K562 (cell line): ENCODE results near the gene GPX1.

Source experiments
- CTCF ChIP-seq, 3 experiments: IDR thresholded peaks in 2 of 3; conservative IDR thresholded peaks in 1 of 3; 2 replicates each; pipeline ENCODE4 v1.5.1; 2011 to 2012; ENCODE audit warnings: low read length in 3 of 3, mild to moderate bottlenecking in 3 of 3, control low read depth in 2 of 3, improper control_type of control experiment in 1 of 3, inconsistent platforms in 1 of 3, low read depth in 1 of 3, mixed read lengths in 1 of 3, moderate library complexity in 1 of 3; ENCODE audit not compliant: insufficient read depth in 2 of 3
- POLR2A ChIP-seq: fragments of 450-650 bp; conservative IDR thresholded peaks from 2 replicates; pipeline ENCODE4 v1.6.1; 2016
- RFX1 ChIP-seq: fragments of 450-650 bp; IDR thresholded peaks from 2 replicates; pipeline ENCODE4 v1.6.1; 2016; ENCODE audit warnings: mild to moderate bottlenecking, moderate library complexity
- TRIM24 ChIP-seq, 2 experiments: fragments of 450-650 bp; IDR thresholded peaks; 2 replicates each; pipeline ENCODE4 v1.6.1; 2016
- ZFP36 ChIP-seq: fragments of 150-350 bp; IDR thresholded peaks from 2 replicates; pipeline ENCODE4 v1.6.1; 2018; ENCODE audit warnings: low read length, low read depth; ENCODE audit not compliant: partially characterized antibody

DNA sequence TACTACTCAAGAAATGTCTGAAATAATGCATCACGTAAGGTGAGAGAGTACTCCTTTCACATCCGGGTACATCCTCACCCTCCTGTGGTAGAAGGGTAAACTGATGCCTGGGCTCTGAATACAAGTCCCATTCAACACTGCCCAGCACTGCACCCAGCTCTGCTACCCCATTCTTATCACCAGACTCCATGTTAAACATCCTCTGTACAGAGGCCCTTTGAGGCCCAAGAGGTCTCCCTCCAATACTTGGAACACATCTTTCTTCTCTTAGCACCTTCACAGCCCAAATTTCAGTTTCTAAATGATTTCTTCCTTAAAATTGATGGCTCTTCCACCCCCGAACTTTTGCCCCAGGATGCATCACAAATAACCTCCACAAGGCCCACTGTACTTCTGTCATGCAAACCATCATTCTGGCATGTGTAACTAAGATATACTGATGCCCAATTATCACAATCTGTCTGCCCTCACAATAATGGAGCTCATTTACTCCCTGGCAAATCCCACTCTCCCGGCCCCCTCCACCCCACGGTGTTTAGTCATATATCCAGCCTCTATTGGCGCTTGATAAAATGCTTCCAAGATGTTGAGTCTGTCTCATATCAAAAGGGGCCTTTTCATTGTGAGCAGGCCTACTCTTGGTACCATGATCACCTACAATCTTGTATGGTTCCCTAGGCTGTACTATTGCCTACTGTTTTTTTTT is 12.6 kb upstream of the GPX1 start:
- TF ChIP-seq POLR2A (no peak), CTCF (IDR thresholded peaks at IDR 0.05 in 2 of 3, conservative IDR thresholded peaks at IDR 0.05 in 1 of 3; ENCODE audit: insufficient read depth in 2 of 3, low read depth in 1 of 3, low read length in 3 of 3) (no peak), RFX1 (no peak), ZFP36 (no peak), TRIM24 (IDR thresholded peaks at IDR 0.05) (no peak)
